HL-60 (cell line): ENCODE measurements around the gene CPN1.

Experiments used
- DNase-seq, 2 experiments: peaks; one replicate each; pipeline ENCODE4 v3.0.0-alpha.2; 2010 to 2020; ENCODE audit warnings: low read depth in 1 of 2, low spot score in 1 of 2
- H3K27ac ChIP-seq: fragments of 250-450 bp; sonication (Bioruptor Pico); replicated peaks from 2 replicates; pipeline ENCODE4 v1.5.1; 2020; ENCODE audit warnings: mild to moderate bottlenecking, moderate library complexity
- H3K27me3 ChIP-seq: fragments of 250-450 bp; sonication (Bioruptor Pico); 2 replicates; pipeline ENCODE4 v1.5.1; 2021; ENCODE audit warnings: mild to moderate bottlenecking, moderate library complexity; ENCODE audit not compliant: insufficient read depth, poor library complexity, severe bottlenecking
- H3K4me3 ChIP-seq: replicated peaks from 2 replicates; pipeline ENCODE4 v1.5.1; 2011; ENCODE audit warnings: mild to moderate bottlenecking, control low read depth, low read length; ENCODE audit not compliant: insufficient read depth
- GABPA ChIP-seq: IDR thresholded peaks from 2 replicates; pipeline ENCODE4 v1.6.1; 2012; ENCODE audit warnings: low read depth
- POLR2AphosphoS5 ChIP-seq: IDR thresholded peaks from 2 replicates; pipeline ENCODE4 v1.6.1; 2012; ENCODE audit warnings: low read depth
- SPI1 ChIP-seq: IDR thresholded peaks from 2 replicates; pipeline ENCODE4 v1.6.1; 2012; ENCODE audit warnings: low read depth, mild to moderate bottlenecking, borderline replicate concordance
- TF ChIP-seq, protein P1 (sequence below): IDR thresholded peaks from one replicate; pipeline ENCODE4 v1.5.1; 2011; ENCODE audit warnings: low read length, control low read depth, inconsistent platforms; ENCODE audit not compliant: insufficient read depth
- TF ChIP-seq, protein P2 (sequence below): IDR thresholded peaks from 2 replicates; pipeline ENCODE4 v1.6.1; 2012; ENCODE audit warnings: low read depth; ENCODE audit not compliant: insufficient replicate concordance

CPN1 gene

GRCh38 chr10:100043796-100044195, 37.9 kb downstream of the CPN1 start:
- H3K27ac ChIP-seq = no peak overlapping the region
- peak in 1 of 2 experiments; percentile 7 for DNase-seq
- H3K27me3 ChIP-seq = peaks cover 3% of the 10 kb centered on the region
- TF ChIP-seq, protein P1, sequence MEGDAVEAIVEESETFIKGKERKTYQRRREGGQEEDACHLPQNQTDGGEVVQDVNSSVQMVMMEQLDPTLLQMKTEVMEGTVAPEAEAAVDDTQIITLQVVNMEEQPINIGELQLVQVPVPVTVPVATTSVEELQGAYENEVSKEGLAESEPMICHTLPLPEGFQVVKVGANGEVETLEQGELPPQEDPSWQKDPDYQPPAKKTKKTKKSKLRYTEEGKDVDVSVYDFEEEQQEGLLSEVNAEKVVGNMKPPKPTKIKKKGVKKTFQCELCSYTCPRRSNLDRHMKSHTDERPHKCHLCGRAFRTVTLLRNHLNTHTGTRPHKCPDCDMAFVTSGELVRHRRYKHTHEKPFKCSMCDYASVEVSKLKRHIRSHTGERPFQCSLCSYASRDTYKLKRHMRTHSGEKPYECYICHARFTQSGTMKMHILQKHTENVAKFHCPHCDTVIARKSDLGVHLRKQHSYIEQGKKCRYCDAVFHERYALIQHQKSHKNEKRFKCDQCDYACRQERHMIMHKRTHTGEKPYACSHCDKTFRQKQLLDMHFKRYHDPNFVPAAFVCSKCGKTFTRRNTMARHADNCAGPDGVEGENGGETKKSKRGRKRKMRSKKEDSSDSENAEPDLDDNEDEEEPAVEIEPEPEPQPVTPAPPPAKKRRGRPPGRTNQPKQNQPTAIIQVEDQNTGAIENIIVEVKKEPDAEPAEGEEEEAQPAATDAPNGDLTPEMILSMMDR = no peak
- TF ChIP-seq GABPA = no peak
- TF ChIP-seq, protein P2, sequence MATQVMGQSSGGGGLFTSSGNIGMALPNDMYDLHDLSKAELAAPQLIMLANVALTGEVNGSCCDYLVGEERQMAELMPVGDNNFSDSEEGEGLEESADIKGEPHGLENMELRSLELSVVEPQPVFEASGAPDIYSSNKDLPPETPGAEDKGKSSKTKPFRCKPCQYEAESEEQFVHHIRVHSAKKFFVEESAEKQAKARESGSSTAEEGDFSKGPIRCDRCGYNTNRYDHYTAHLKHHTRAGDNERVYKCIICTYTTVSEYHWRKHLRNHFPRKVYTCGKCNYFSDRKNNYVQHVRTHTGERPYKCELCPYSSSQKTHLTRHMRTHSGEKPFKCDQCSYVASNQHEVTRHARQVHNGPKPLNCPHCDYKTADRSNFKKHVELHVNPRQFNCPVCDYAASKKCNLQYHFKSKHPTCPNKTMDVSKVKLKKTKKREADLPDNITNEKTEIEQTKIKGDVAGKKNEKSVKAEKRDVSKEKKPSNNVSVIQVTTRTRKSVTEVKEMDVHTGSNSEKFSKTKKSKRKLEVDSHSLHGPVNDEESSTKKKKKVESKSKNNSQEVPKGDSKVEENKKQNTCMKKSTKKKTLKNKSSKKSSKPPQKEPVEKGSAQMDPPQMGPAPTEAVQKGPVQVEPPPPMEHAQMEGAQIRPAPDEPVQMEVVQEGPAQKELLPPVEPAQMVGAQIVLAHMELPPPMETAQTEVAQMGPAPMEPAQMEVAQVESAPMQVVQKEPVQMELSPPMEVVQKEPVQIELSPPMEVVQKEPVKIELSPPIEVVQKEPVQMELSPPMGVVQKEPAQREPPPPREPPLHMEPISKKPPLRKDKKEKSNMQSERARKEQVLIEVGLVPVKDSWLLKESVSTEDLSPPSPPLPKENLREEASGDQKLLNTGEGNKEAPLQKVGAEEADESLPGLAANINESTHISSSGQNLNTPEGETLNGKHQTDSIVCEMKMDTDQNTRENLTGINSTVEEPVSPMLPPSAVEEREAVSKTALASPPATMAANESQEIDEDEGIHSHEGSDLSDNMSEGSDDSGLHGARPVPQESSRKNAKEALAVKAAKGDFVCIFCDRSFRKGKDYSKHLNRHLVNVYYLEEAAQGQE = no peak
- no peak for TF ChIP-seq POLR2AphosphoS5
- TF ChIP-seq SPI1 = no peak
- no peak overlapping the region for H3K4me3 ChIP-seq

DNA sequence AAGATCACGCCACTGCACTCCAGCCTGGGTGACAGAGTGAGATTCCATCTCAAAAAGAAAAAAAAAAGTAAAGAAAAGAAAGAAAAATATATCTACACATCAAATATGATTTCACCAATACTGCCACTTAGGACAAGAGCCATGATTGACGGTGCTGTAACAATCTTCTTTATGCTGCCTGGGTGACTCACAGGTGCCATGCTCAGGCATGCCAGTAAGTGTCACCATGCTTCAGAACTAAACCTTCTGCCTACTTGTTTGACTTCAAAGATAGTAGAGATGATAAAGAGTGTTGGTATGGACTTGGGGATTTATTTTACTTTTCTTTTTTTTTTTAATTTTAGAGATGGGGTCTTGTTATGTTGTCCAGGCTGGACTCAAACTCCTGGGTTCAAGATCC, 38.3 kb downstream of the CPN1 start:
- TF ChIP-seq POLR2AphosphoS5 (no peak), SPI1 (no peak)
- TF ChIP-seq, protein P2 = no peak
- Histone ChIP-seq H3K27ac (no peak overlapping the region), H3K4me3 (no peak overlapping the region), H3K27me3 (peaks cover 3% of the 10 kb centered on the region)
- DNase-seq = no peak

DNA sequence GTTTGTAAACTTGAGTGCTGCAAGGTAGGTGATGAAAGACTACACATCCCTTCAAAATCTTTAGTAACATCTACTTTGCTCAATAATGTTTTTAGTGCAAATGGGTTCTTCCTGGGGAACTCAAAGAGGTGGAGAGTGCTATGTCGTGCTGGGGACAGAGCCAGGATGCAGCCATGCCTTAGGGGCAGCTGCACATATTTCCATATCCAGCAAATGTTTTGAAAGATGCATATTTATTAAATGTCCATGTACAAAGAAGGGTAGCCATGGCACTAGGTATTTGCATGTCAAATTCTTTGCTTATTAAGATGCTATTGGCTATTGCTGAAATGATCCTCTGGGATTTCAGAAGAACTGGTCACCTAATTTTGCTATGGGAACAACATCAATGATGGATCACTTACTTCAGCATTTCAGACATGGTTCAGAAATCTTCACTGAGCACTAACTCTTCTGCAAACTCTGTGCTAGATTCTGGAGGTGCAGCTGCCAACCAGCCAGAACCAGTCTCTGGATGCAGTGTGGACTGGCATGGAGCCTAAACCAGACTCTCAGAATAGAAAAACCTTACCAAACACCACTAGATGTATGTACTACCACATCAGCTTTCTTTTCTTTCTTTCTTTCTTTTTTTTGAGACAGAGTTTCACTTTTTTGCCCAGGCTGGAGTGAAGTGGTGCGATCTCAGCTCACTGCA, 40.2 kb downstream of the CPN1 start:
- DNase-seq = no peak
- TF ChIP-seq, protein P2 = no peak
- TF ChIP-seq POLR2AphosphoS5 (no peak), SPI1 (no peak), GABPA (no peak)
- TF ChIP-seq, protein P1 = no peak
- no peak overlapping the region for H3K4me3 ChIP-seq

More for the DNA sequence above, 40.2 kb downstream of the CPN1 start:
- Histone ChIP-seq H3K27me3 (peaks cover 3% of the 10 kb centered on the region), H3K27ac (peak overlapping the region; percentile 54)
